ENCODE results near the gene CEP350. TPM values are rescaled to one million over a fixed set of nuclear protein-coding genes. Genes with fewer than 3 reads are reported as not detected.

The CEP350 gene
- polyA plus RNA-seq, 1 donor, result 31.9 TPM

- no peak for DNase-seq (ENCODE audit: low read depth)
These were observed 200.6 kb downstream of the CEP350 start for GRCh38 chr1:180155182-180155682.

- DNase-seq (ENCODE audit: low read depth), result no peak
These were observed 201.6 kb downstream of the CEP350 start for GRCh38 chr1:180156201-180156600.

- DNase-seq (ENCODE audit: low read depth), result no peak
These were observed 202.1 kb downstream of the CEP350 start for GRCh38 chr1:180156631-180157091.

DNA sequence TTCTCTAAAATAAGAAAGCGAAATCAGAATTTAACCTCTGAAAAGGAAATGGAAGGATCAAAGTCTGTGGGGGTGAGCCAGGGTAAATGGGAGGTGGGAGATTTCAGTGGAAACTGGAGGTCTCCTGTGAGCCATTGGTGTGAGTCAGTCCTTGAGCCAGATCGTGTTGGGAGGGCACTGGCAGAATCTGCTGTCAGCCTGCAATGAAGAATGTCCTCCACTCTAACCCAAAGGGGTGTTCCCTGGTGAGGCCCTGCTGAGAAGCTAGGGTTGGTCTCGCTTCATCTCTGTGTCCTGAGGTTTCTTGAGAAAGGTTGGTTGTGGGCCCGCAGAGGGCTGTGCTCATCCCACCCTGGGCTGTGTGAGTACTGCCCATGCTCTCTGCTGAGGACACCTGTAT, 202.5 kb downstream of the CEP350 start:
- no peak for DNase-seq (ENCODE audit: low read depth)

DNA sequence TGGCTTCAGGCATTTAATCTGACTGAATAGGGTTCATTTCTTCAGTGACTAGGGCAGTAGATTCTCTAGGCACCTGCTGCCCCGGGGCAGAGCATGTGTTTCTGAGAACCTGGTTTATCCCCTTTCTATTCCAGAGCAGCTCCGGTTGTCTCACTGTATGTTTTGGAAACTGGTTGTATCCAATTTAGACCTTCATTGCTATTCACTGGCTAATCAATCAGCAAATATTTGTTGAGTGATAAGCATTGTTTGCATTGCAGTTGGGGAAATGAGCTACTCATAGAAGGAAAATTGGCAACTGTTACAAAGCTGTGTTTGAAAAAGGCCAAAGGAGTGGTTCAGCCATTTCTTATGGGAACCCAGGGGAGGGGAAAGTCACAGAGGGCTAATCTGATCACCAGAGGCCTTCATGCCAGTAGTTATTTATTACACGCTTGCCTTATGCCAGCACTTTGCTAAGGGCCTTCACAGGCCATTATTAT, 203.0 kb downstream of the CEP350 start:
- no peak for DNase-seq (ENCODE audit: low read depth)

DNA sequence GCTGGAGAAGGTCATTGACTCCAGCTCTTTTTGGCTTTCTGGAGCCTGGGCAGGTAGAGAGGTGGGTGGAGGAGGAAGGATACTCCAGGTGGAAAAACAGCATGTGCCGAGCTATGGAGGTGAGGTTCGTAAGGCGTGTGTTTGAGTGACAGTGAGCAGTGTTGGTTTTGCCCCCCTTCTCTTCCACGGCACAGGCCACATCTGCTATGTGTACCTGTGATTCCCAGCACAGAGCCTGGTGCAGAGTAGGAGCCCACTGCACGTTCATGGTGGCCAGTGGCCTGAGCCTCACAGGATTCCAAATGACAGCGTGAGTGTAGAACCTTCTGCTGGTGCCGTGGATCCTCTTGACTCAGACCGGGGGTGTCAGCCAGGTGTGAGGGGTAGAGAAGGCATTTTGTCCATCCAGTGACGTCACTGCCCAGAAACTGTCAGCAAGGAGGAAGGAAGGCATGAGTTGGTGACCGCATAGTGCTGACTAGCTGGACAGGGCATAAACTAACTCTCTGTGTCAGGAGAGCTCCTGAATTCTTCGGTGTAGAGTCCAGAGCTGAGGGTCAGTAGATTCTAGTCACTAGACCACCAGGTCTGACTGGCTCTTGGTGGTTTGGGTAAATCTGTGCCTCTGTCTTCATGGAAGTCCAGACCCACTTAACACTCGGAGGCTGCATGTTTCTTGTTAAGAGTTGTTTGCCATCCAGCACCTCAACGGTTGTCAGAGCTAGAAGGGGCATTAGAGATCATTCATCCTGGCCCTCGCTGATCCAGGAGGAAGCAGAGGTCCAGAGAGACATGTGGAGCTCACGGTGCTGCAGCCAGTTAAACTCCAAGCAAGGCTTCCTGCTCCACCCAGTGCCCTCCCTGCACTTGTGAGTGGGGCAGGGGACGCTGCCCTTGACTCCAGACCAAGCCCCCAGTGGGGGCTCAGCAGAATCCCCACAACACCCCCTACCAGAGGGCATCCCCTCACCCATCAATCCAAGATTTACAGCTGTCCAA, 203.8 kb downstream of the CEP350 start:
- DNase-seq (ENCODE audit: low read depth), result no peak

DNA sequence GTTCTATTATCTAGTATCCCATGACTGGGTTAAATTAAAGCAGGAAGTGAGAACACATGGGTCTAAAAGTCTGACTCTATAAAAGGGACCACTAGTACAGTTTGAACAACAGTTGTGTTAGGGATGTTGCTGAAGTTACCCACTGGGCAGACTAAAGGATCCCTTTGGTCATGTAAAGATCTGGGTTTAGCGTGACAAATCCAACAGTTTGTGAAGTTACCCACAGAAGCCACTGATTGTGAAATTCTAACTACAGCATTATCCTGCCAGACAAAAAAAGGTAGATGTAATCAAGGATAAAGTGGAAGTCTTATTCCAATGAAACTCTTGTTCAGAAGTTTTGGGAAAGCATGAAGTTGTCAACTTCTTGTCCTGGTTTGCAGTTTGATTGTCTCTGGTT, 205.7 kb downstream of the CEP350 start:
- DNase-seq (ENCODE audit: low read depth), result no peak

- DNase-seq (ENCODE audit: low read depth), result no peak
These were observed 208.4 kb downstream of the CEP350 start for GRCh38 chr1:180163041-180163440.

Other genes with a start within 250 kb of the CEP350 start
- 0.16 TPM for gene FAM163A, start 211.5 kb upstream of the CEP350 start, polyA plus RNA-seq (ENCODE audit: insufficient read length)
- gene TOR1AIP2, start 77.0 kb upstream of the CEP350 start, polyA plus RNA-seq (ENCODE audit: insufficient read length), result 29.9 TPM
- 50.4 TPM for gene TOR1AIP1, start 72.5 kb upstream of the CEP350 start, polyA plus RNA-seq (ENCODE audit: insufficient read length)
- 21.0 TPM for gene QSOX1, start 200.1 kb downstream of the CEP350 start, polyA plus RNA-seq (ENCODE audit: insufficient read length)